ENCODE data around the gene POLRMT.
"Not testable (repeated sequence)": the region's sequence is repeated elsewhere in the genome, so short reads cannot be mapped to it uniquely, and the experiment has no call there.

POLRMT gene

GRCh38 chr19:609004-609346 lies 24.4 kb downstream of the POLRMT start:
- DNase-seq = no peak

- no peak for DNase-seq
Measured at GRCh38 chr19:608155-609003, 25.0 kb downstream of the POLRMT start.

DNA sequence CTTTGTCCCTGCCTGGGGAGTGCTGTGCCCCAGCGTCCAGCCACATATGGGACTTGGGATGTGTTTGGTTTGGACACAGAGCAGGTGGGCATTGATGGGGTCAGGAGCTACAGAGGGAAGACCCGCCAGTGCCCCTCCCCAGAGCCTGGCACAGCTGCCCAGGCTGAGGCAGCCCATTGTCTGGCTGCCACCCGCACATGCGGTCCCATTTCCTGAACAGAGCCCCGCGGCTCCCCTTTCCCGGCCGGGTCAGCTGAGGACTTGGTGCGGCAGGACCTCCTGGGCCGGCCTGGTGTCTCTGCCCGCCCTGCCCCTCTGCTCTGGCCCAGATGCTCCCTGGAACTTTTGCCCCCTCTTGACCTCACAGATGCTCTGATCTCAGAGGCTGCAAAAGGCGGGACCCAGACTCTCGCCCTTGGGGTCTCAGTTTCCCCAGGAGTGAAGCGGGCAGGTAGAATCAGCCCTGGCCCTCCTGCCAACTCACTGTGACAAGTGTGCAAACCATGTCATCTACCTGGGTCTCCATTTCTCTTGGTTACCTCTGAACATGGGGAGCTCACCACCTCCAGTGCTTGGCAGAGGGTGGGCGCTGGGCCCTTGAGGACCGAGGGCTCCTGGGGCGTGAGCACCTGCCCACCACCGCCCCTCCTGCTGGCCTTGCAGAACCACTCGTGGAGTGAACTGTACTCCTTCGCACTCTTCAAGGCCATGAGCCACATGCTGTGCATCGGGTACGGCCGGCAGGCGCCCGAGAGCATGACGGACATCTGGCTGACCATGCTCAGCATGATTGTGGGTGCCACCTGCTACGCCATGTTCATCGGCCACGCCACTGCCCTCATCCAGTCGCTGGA lies 25.8 kb downstream of the POLRMT start:
- DNase-seq = no peak

DNA sequence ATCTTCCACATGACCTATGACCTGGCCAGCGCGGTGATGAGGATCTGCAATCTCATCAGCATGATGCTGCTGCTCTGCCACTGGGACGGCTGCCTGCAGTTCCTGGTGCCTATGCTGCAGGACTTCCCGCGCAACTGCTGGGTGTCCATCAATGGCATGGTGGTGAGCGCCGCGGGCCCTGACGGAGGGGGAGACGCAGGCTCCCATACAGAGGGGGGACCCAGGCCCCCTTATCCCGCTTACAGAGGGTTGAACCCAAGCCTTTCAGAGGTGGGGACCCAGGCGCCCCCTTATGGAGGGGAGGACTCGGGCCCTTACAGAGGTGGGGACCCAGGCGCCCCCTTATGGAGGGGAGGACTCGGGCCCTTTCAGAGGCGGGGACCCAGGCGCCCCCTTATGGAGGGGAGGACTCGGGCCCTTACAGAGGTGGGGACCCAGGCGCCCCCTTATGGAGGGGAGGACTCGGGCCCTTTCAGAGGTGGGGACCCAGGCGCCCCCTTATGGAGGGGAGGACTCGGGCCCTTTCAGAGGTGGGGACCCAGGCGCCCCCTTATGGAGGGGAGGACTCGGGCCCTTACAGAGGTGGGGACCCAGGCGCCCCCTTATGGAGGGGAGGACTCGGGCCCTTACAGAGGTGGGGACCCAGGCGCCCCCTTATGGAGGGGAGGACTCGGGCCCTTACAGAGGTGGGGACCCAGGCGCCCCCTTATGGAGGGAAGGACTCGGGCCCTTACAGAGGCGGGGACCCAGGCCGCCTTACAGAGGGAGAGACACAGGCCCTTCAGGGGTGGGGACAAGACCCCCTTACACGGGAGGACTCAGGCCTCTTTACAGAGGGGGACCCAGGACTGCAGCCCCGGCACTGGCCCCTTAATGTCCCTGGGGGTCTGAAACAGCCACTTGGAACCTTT lies 28.0 kb downstream of the POLRMT start:
- DNase-seq = not testable (repeated sequence)

DNA sequence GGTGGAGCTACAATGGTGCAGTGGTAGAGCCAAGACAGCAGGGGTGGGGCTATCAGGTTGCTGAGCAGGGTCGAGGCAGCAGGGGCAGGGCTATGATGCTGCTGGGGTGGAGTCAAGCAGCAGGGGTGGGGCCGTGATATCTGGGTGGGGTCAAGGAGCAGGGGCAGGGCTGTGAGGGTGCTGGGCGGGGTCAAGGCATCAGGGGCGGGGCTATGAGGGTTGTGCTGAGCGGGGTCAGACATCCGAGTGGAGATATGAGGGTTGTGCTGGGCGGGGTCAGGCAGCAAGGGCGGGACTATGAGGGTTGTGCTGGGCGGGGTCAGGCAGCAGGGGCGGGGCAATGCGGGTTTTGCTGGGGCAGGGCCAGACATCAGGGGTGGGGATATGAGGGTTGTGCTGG lies 29.0 kb downstream of the POLRMT start:
- DNase-seq = peak; percentile 34

- not testable (repeated sequence) for DNase-seq
Measured at GRCh38 chr19:603779-604178, 29.6 kb downstream of the POLRMT start.

DNA sequence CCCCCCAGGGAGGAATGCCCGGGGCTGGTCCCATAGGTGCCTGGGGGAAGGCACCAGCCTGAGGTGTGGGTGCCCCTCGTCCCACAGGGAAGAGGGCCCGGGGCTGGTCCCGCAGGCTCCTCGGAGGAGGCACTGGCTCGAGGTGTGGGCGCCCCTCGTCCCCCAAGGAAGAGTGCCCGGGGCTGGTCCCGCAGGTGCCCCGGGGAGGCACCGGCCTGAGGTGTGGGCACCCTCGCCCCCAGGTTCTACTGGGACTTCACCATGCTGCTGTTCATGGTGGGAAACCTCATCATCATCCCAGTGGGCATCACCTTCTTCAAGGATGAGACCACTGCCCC lies 30.1 kb downstream of the POLRMT start:
- not testable (repeated sequence) for DNase-seq

GRCh38 chr19:602391-603301 lies 30.7 kb downstream of the POLRMT start:
- DNase-seq = no peak

- no peak for DNase-seq
Measured at GRCh38 chr19:601790-602189, 31.5 kb downstream of the POLRMT start.

GRCh38 chr19:601310-601709 lies 32.0 kb downstream of the POLRMT start:
- DNase-seq = no peak

DNA sequence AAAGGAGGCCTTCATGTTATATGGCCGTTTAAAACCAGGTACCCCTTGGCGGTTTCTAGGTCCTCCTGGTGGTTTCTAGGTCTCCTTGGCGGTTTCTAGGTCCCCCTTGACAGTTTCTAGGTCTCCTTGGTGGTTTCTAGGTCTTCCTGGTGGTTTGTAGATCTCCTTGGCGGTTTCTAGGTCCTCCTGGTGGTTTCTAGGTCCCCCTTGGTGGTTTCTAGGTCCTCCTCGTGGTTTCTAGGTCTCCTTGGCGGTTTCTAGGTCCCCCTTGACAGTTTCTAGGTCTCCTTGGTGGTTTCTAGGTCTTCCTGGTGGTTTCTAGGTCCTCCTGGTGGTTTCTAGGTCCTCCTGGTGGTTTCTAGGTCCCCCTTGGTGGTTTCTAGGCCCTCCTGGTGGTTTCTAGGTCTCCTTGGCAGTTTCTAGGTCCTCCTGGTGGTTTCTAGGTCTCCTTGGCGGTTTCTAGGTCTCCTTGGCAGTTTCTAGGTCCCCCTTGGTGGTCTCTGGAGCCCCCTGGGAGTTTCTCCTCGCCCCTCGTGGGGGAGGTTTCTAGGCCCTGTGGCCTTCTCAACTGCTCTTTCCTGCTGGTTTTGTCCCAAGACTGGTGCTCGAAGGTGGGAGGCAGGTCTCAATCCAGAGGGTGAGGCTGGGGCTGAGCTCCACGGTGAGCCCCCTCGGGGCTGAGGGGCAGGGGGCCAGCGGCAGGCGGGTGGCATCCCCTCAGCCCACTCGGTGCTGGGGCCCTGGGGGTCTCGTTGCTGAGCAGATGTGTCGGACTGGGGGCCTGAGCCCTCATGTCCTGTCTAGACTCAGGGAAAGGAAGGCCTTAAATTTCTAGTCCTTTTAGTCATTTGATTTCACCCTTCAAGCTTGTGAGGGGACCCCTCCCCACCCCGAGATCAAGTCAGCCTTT lies 35.7 kb downstream of the POLRMT start:
- no peak for DNase-seq

DNA sequence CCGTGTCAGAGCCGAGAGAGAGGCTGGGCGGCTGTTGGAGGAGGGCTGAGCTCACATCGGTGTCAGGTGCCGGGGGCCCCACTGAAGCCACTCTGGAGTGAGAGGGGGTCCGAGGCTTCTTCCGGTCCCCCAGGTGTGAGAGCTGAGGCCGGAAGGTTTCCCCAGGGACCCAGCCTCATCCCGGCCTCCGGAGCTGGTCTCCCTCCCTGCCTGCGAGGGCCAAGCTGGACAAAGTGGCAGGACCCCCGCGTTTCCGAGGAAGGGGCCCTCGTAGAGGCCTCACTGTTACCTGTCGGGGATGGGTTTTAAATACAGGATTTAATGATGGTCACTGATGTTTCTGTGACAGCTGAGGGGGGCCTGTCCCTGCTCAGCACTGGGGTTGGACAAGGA lies 37.1 kb downstream of the POLRMT start:
- no peak for DNase-seq

GRCh38 chr19:595326-596262 lies 37.7 kb downstream of the POLRMT start:
- no peak for DNase-seq

- no peak for DNase-seq
Measured at GRCh38 chr19:594265-594870, 39.0 kb downstream of the POLRMT start.

DNA sequence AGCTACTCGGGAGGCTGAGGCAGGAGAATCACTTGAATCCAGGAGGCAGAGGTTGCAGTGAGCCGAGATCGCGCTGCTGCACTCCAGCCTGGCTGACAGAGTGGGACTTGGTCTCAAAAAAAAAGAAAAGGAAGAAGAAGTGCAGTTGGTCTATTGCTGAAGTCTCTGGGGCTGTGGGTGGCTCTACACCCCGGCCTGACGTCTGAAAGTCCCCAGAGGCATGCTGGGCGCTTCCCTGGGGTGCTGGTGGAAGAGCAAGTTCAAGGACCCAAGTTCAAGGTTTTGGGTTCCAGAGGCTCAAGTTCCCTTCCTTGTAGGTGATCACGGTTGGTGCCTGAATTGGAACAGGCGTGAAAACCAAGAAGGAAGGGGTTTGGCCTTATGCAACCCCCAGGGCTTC lies 39.8 kb downstream of the POLRMT start:
- DNase-seq = no peak

GRCh38 chr19:593055-593454 lies 40.3 kb downstream of the POLRMT start:
- no peak for DNase-seq

DNA sequence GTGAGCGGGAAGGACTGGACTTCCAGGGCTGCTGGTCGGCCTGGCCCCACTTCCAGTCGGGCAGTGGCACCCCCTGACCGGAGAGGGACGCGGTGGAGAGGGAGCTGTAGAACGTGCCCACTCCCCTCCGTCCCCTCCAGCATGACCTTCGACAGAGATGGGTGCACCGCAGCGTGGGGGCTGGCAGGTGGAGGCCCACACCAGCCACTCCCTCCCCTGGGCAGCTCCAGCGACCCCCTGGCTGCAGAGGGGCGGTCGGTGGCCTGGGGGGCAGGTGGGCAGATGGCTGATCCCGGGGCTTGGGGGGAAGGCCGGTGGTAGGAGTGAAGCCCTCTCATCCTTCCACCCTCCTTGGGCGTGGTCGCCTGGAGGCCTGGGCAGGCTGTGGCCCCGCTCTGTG lies 41.2 kb downstream of the POLRMT start:
- DNase-seq = no peak

DNA sequence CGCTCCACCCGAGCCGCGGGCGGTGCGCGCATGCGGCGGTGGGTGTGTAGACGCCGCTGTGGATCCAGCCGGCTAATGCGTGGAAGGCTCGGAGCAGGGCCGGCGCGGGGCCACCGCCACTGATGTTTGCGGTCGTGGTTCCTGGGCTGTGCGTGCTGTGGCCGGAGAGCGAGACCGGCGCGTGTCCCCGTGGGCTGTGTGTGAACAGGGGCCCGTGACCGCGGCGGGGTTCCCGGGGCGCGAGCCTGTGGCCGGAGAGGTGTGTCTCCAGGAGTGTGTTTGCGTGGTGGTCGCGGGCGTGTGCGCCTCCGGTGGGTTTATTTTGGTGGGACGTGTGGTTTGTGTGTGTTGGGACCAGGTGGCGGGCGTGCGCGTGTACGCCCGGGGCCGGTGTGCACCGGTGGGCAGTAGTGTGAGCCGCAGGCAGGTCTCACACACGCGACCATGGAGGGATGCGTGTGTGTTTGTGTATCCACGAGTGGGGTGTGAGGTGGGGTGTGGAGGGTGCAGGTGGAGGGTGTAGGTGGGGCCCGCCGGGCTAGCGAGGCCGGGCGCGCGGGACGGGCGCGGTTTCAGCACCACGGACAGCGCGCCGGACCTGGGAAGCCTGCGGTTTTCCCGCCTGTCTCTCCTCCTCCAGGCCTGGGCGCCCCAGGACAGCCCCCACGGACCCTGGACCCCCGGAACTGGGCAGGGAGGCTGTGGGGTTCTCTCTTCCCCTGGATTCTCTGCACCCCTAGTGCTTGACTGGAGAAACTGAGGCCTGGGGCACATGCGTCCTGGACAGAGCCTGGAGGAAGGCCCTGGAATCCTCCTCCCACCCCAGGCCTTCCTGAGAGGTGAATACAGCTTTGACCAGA lies 42.0 kb downstream of the POLRMT start:
- DNase-seq = peak; percentile 34
